CD4-positive, alpha-beta memory T cell (primary cell): ENCODE data around the gene C1QTNF4. TPM values are rescaled to one million over a fixed set of nuclear protein-coding genes. Genes with fewer than 3 reads are reported as not detected.
"Not testable (repeated sequence)": the region's sequence is repeated elsewhere in the genome, so short reads cannot be mapped to it uniquely, and the experiment has no call there.

Experiments
- CTCF ChIA-PET: fragments of 350-600 bp; sonication (Branson Sonifier 250); formaldehyde crosslinking; loops from one replicate; lab custom pipeline; 2021; ENCODE audit warnings: inconsistent platforms; ENCODE audit not compliant: partially characterized antibody; lab: Charles Lee
- POLR2A ChIA-PET: fragments of 350-600 bp; sonication (Branson Sonifier 250); formaldehyde crosslinking; loops from one replicate; lab custom pipeline; 2021; ENCODE audit not compliant: partially characterized antibody; lab: Charles Lee
- DNase-seq, 5 donors: peaks; one replicate each; pipeline versions ENCODE4 v3.0.0 to v3.0.0-alpha.2; 2020 to 2022; ENCODE audit warnings: mixed read lengths in 1 of 5
- H3K27ac ChIP-seq: one replicate; pipeline ENCODE4 v1.7.0; 2013; ENCODE audit warnings: low read depth, low read length
- H3K27me3 ChIP-seq: 2 replicates; pipeline ENCODE4 v1.7.0; 2013; ENCODE audit warnings: mild to moderate bottlenecking, low read length, moderate library complexity; ENCODE audit not compliant: insufficient read depth
- H3K36me3 ChIP-seq: 2 replicates; pipeline ENCODE4 v1.7.0; 2013; ENCODE audit warnings: mild to moderate bottlenecking, low read length, moderate library complexity; ENCODE audit not compliant: insufficient read depth
- H3K4me1 ChIP-seq: 2 replicates; pipeline ENCODE4 v1.7.0; 2013; ENCODE audit warnings: mild to moderate bottlenecking, low read length, moderate library complexity; ENCODE audit not compliant: insufficient read depth
- H3K4me3 ChIP-seq, 2 donors: one replicate each; pipeline ENCODE4 v1.7.0; 2013; ENCODE audit warnings: low read length in 2 of 2, mild to moderate bottlenecking in 1 of 2
- H3K9me3 ChIP-seq, 2 donors: one replicate each; pipeline ENCODE4 v1.7.0; 2013; ENCODE audit warnings: low read length in 2 of 2, control low read depth in 1 of 2; ENCODE audit not compliant: control insufficient read depth in 1 of 2
- H3K27ac Mint-ChIP-seq, 7 donors: one replicate each; pipeline ENCODE4 v1.8.0; 2020 to 2021; ENCODE audit warnings: mixed read lengths in 7 of 7, mild to moderate bottlenecking in 6 of 7, inconsistent platforms in 3 of 7, moderate library complexity in 3 of 7
- H3K27me3 Mint-ChIP-seq, 2 donors: one replicate each; pipeline ENCODE4 v1.8.0; 2020 to 2021; ENCODE audit warnings: mixed read lengths in 2 of 2
- H3K36me3 Mint-ChIP-seq, 2 donors: one replicate each; pipeline ENCODE4 v1.8.0; 2020 to 2021; ENCODE audit warnings: mixed read lengths in 2 of 2, inconsistent platforms in 1 of 2, mild to moderate bottlenecking in 1 of 2
- H3K4me1 Mint-ChIP-seq, 4 donors: one replicate each; pipeline ENCODE4 v1.8.0; 2020 to 2021; ENCODE audit warnings: mixed read lengths in 4 of 4, mild to moderate bottlenecking in 1 of 4
- H3K4me3 Mint-ChIP-seq, 8 donors: one replicate each; pipeline ENCODE4 v1.8.0; 2020 to 2021; ENCODE audit warnings: mixed read lengths in 8 of 8, mild to moderate bottlenecking in 7 of 8, moderate library complexity in 6 of 8, inconsistent platforms in 3 of 8
- H3K9me3 Mint-ChIP-seq, 8 donors: one replicate each; pipeline ENCODE4 v1.8.0; 2020 to 2021; ENCODE audit warnings: mixed read lengths in 8 of 8, mild to moderate bottlenecking in 5 of 8, inconsistent platforms in 3 of 8, moderate library complexity in 1 of 8
- intact Hi-C: fragments of 100-400 bp; cut with micrococcal nuclease; formaldehyde crosslinking; loops from one replicate; pipeline ENCODE4 v1.15.1; 2023
- polyA plus RNA-seq, 2 donors: library from polyadenylated mRNA; unstranded; fragments of 300-500 nt; fragmentation: Illumina TruSeq; gene quantifications; one replicate each; pipeline ENCODE4 v1.2.3, GENCODE V29; 2021
- total RNA-seq, 2 experiments: library from RNA; stranded (reverse); gene quantifications; one replicate each; pipeline ENCODE4 v1.2.3, GENCODE V29; 2021

Gene C1QTNF4
- total and polyA plus RNA-seq, 4 experiments from 2014 or later: 0.44 to 0.61 TPM; not detected in 2

DNA sequence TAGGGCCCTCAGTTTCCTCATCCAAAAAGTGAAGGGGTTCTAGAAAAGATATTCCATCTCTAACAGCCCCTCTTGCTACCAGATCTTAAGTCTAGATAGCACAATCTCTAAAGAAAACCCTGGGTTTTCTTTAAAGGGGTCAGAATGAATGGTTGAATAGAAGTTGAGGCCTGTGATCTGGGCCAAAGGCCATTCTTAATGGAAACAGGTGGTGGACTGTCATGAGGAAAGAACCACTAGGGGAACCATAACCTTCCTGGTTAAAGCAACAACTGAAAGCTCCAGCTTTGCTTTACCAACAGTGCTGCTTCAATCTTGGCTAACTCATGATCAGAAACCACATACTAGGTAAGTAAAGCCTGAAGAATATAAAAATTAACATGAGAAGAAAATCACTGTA lies 43.1 kb downstream of the C1QTNF4 start:
- intact Hi-C loops: loop anchor here (10.0 kb wide), 1 partner anchor 294 kb away; the partner anchor contains the start of gene NUP160
- Mint-ChIP-seq H3K27me3 (no peaks in the 10 kb centered on the region), H3K4me3 (peak overlapping the region; percentile 94 to 98 (median 96)), H3K9me3 (peaks cover 0 to 2% (median 0%) of the 10 kb centered on the region in 8 donors), H3K27ac (peak overlapping the region; percentile 92 to 98 (median 97)), H3K36me3 (peaks cover 7 to 27% of the 10 kb centered on the region in 2 donors), H3K4me1 (peaks cover 38 to 67% (median 51%) of the 10 kb centered on the region in 4 donors)
- H3K4me3 ChIP-seq: peak overlapping the region in 1 of 2 donors; percentile 85
- no peaks in the 10 kb centered on the region for H3K9me3 ChIP-seq
- peak in 1 of 5 donors; percentile 7 for DNase-seq
- peak overlapping the region; percentile 88 for H3K27ac ChIP-seq
- peaks cover 66% of the 10 kb centered on the region for H3K4me1 ChIP-seq
- POLR2A ChIA-PET: interaction anchor here (1.6 to 4.7 kb wide), 5 partner anchors 11 to 33 kb away, joined by 4 to 44 read pairs (median 12); partner anchors contain the start of genes KBTBD4, NDUFS3 and PTPMT1
- no peaks in the 10 kb centered on the region for H3K27me3 ChIP-seq
- no peaks in the 10 kb centered on the region for H3K36me3 ChIP-seq
- CTCF ChIA-PET: interaction anchor here (0.7 to 2.9 kb wide), 5 partner anchors 9 to 50 kb away, joined by 3 to 14 read pairs (median 3); no protein-coding TSS in a partner anchor

GRCh38 chr11:47550288-47551047 lies 43.7 kb downstream of the C1QTNF4 start:
- H3K4me3 Mint-ChIP-seq: peak overlapping the region; percentile 94 to 98 (median 96)
- peak overlapping the region; percentile 75 to 98 (median 92) for H3K27ac Mint-ChIP-seq
- H3K36me3 ChIP-seq: no peaks in the 10 kb centered on the region
- H3K27me3 ChIP-seq: no peaks in the 10 kb centered on the region
- no peaks in the 10 kb centered on the region for H3K27me3 Mint-ChIP-seq
- peaks cover 0 to 2% (median 0%) of the 10 kb centered on the region in 8 donors for H3K9me3 Mint-ChIP-seq
- H3K27ac ChIP-seq: no peak overlapping the region
- no peaks in the 10 kb centered on the region for H3K9me3 ChIP-seq
- no peak overlapping the region for H3K4me3 ChIP-seq
- H3K4me1 Mint-ChIP-seq: peaks cover 38 to 70% (median 53%) of the 10 kb centered on the region in 4 donors
- intact Hi-C loops: loop anchor here (10.0 kb wide), 1 partner anchor 294 kb away; the partner anchor contains the start of gene NUP160
- CTCF ChIA-PET: interaction anchor here (0.7 kb wide), 1 partner anchor 50 kb away, joined by 3 read pairs; no protein-coding TSS in a partner anchor
- peaks cover 66% of the 10 kb centered on the region for H3K4me1 ChIP-seq
- H3K36me3 Mint-ChIP-seq: peaks cover 7 to 27% of the 10 kb centered on the region in 2 donors
- POLR2A ChIA-PET: interaction anchor here (2.0 to 4.0 kb wide), 3 partner anchors 10 to 33 kb away, joined by 9 to 34 read pairs (median 12); partner anchors contain the start of genes KBTBD4 and NDUFS3
- DNase-seq: no peak

GRCh38 chr11:47546274-47546673 lies 47.9 kb downstream of the C1QTNF4 start:
- H3K27ac ChIP-seq, H3K36me3 ChIP-seq, POLR2A ChIA-PET, H3K4me3 ChIP-seq, DNase-seq, intact Hi-C loops, H3K27me3 Mint-ChIP-seq, H3K9me3 ChIP-seq, H3K27me3 ChIP-seq, H3K9me3 Mint-ChIP-seq, CTCF ChIA-PET: not testable (repeated sequence)
- peaks cover 86% of the 10 kb centered on the region for H3K4me1 ChIP-seq
- Mint-ChIP-seq H3K4me1 (peaks cover 42 to 91% (median 64%) of the 10 kb centered on the region in 4 donors), H3K27ac (peak overlapping the region in 1 of 7 donors; percentile 49), H3K36me3 (peaks cover 7 to 19% of the 10 kb centered on the region in 2 donors), H3K4me3 (peak overlapping the region in 1 of 8 donors; percentile 50)

DNA sequence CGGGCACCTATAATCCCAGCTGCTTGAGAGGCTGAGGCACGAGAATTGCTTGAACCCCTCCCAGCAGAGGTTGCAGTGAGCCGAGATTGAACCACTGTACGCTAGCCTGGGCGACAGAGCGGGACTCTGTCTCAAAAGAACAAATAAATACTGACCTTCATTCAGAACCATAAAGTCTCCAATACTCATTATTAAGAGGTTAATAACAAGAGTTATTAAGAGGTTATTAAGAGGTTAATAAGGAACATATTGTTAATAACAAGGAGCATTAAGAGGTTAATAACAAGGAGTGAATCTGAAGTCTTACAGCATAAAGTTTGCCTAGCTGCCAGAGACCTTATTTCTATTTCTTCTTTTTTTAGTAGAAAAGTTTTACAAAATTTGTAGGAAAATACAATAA lies 48.9 kb downstream of the C1QTNF4 start:
- DNase-seq: no peak
- intact Hi-C loops: no loop called here
- H3K27me3 Mint-ChIP-seq: no peaks in the 10 kb centered on the region
- POLR2A ChIA-PET: no interaction called here
- no peaks in the 10 kb centered on the region for H3K9me3 Mint-ChIP-seq
- Histone ChIP-seq H3K27ac (no peak overlapping the region), H3K36me3 (no peaks in the 10 kb centered on the region), H3K4me3 (no peak overlapping the region), H3K27me3 (no peaks in the 10 kb centered on the region), H3K9me3 (no peaks in the 10 kb centered on the region), H3K4me1 (peaks cover 86% of the 10 kb centered on the region)
- no peak overlapping the region for H3K4me3 Mint-ChIP-seq
- peaks cover 42 to 91% (median 64%) of the 10 kb centered on the region in 4 donors for H3K4me1 Mint-ChIP-seq
- peaks cover 13 to 16% of the 10 kb centered on the region in 2 donors for H3K36me3 Mint-ChIP-seq
- CTCF ChIA-PET: no interaction called here
- peak overlapping the region in 1 of 7 donors; percentile 32 for H3K27ac Mint-ChIP-seq

- ChIA-PET POLR2A (interaction anchor here (1.0 to 2.8 kb wide), 2 partner anchors 11 to 13 kb away, joined by 3 to 12 read pairs; no protein-coding TSS in a partner anchor), CTCF (no interaction called here)
- H3K9me3 Mint-ChIP-seq: peaks cover 0 to 2% (median 0%) of the 10 kb centered on the region in 8 donors
- peaks cover 44 to 88% (median 62%) of the 10 kb centered on the region in 4 donors for H3K4me1 Mint-ChIP-seq
- H3K4me3 ChIP-seq: no peak overlapping the region
- intact Hi-C loops: no loop called here
- peaks cover 9 to 15% of the 10 kb centered on the region in 2 donors for H3K36me3 Mint-ChIP-seq
- H3K27me3 Mint-ChIP-seq: no peaks in the 10 kb centered on the region
- H3K36me3 ChIP-seq: no peaks in the 10 kb centered on the region
- no peak overlapping the region for H3K27ac ChIP-seq
- H3K27ac Mint-ChIP-seq: peak overlapping the region; percentile 51 to 91 (median 79)
- peak overlapping the region in 7 of 8 donors; percentile 13 to 77 (median 58) for H3K4me3 Mint-ChIP-seq
- H3K27me3 ChIP-seq: no peaks in the 10 kb centered on the region
- DNase-seq: no peak
- no peaks in the 10 kb centered on the region for H3K9me3 ChIP-seq
- H3K4me1 ChIP-seq: peaks cover 78% of the 10 kb centered on the region
These were observed 53.1 kb downstream of the C1QTNF4 start for GRCh38 chr11:47541070-47541469.

DNA sequence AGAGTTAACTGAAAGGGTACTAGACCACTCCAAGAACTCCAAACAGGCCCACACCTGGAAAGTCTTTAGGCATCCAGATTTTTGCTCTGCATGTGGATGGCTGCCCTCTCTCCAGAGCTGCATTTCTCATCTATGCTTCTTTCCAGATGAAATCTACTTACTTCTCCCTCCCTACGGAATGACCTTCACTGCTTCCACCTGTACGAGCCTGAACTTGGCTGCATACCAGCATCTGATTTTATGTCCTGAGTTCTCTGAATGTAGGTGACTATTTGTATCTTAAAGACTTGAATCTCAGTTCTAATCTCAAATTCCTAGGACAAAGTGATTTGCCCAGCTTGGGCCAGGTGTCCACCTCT lies 54.6 kb downstream of the C1QTNF4 start:
- H3K4me3 Mint-ChIP-seq: peak overlapping the region in 7 of 8 donors; percentile 13 to 77 (median 36)
- Histone ChIP-seq H3K4me3 (no peak overlapping the region), H3K9me3 (no peaks in the 10 kb centered on the region), H3K4me1 (peaks cover 82% of the 10 kb centered on the region), H3K36me3 (no peaks in the 10 kb centered on the region), H3K27me3 (no peaks in the 10 kb centered on the region), H3K27ac (no peak overlapping the region)
- H3K36me3 Mint-ChIP-seq: peaks cover 13 to 22% of the 10 kb centered on the region in 2 donors
- intact Hi-C loops: no loop called here
- POLR2A ChIA-PET: interaction anchor here (1.1 to 2.8 kb wide), 3 partner anchors 9 to 25 kb away, joined by 3 to 12 read pairs (median 4); partner anchors contain the start of gene PTPMT1
- peak overlapping the region; percentile 5 to 66 (median 51) for H3K27ac Mint-ChIP-seq
- no peak for DNase-seq
- H3K9me3 Mint-ChIP-seq: peaks cover 0 to 2% (median 0%) of the 10 kb centered on the region in 8 donors
- CTCF ChIA-PET: interaction anchor here (0.5 to 0.9 kb wide), 2 partner anchors 14 to 28 kb away, joined by 3 to 4 read pairs; partner anchors contain the start of gene CELF1
- no peaks in the 10 kb centered on the region for H3K27me3 Mint-ChIP-seq
- peaks cover 46 to 86% (median 68%) of the 10 kb centered on the region in 4 donors for H3K4me1 Mint-ChIP-seq
